Measurements from ENCODE around the gene SERGEF. TPM values are rescaled to one million over a fixed set of nuclear protein-coding genes. Genes with fewer than 3 reads are reported as not detected.
A peak's percentile ranks its signal among the peaks of the same experiment; 100 is the strongest.

Gene SERGEF
- total and polyA plus RNA-seq, 2 of the 4 experiments (the other 2 are of a cell fraction): 12.2 to 18.1 TPM

GRCh38 chr11:17986007-17986710 lies 26.7 kb downstream of the SERGEF start:
- ChIA-PET CTCF (interaction anchor here (0.5 to 2.9 kb wide), 4 partner anchors 13 to 780 kb away, joined by 3 to 15 read pairs (median 10); no protein-coding TSS in a partner anchor), POLR2A (ENCODE audit: unreplicated experiment) (no interaction called here)
- Histone ChIP-seq H3K27me3 (ENCODE audit: control insufficient read depth, insufficient read depth, low read length) (no peaks in the 10 kb centered on the region), H4K91ac (ENCODE audit: insufficient read depth, low read depth, low read length) (no peak overlapping the region), H3K23ac (ENCODE audit: low read depth, low read length) (no peak overlapping the region), H3K79me1 (ENCODE audit: low read depth in 1 of 2, low read length in 2 of 2) (no peaks in the 10 kb centered on the region), H3K9me1 (ENCODE audit: insufficient read depth, low read length) (no peaks in the 10 kb centered on the region; the same call in 1 of the 2 replicates), H3K4me3 (ENCODE audit: insufficient read depth, low read depth, low read length) (no peak overlapping the region), H2AK9ac (replicated peaks; ENCODE audit: low read depth, low read length, poor library complexity) (no peak overlapping the region), H3K9me3 (ENCODE audit: control insufficient read depth, insufficient read depth, low read length) (no peaks in the 10 kb centered on the region), H2BK120ac (ENCODE audit: low read depth, low read length) (no peak overlapping the region), H3K56ac (ENCODE audit: extremely low read depth, insufficient read depth, low read length) (no peak overlapping the region), H4K8ac (ENCODE audit: low read depth in 2 of 2, low read length in 2 of 2) (no peak overlapping the region), H3K36me3 (ENCODE audit: control insufficient read depth, insufficient read depth, low read length) (peaks cover 3% of the 10 kb centered on the region), H2BK15ac (ENCODE audit: low read depth, low read length) (no peak overlapping the region), H2BK20ac (ENCODE audit: low read depth, low read length) (no peak overlapping the region), H3K4ac (ENCODE audit: low read depth, low read length) (no peak overlapping the region), H2BK5ac (ENCODE audit: low read depth, low read length, poor library complexity, severe bottlenecking) (no peak overlapping the region), H3K18ac (ENCODE audit: low read depth, low read length) (no peak overlapping the region), H2AFZ (replicated peaks; ENCODE audit: low read length, poor library complexity) (no peak overlapping the region), H4K5ac (ENCODE audit: low read depth, low read length) (no peak overlapping the region), H2AK5ac (ENCODE audit: low read depth, low read length) (no peak overlapping the region), H3K4me2 (ENCODE audit: low read depth, low read length) (no peak overlapping the region), H3K14ac (replicated peaks; ENCODE audit: low read depth, low read length) (no peak overlapping the region), H3K27ac (ENCODE audit: insufficient read depth, low read length) (no peak overlapping the region), H3K4me1 (ENCODE audit: control insufficient read depth, insufficient read depth, low read length) (peaks cover 7% of the 10 kb centered on the region; the same call in 1 of the 2 replicates), H4K20me1 (ENCODE audit: insufficient read depth, low read length) (no peaks in the 10 kb centered on the region), H3K9ac (ENCODE audit: low read depth, low read length) (no peak overlapping the region)
- DNase-seq: peak; percentile 90
- TF ChIP-seq MAZ (IDR thresholded peaks at IDR 0.05; ENCODE audit: borderline replicate concordance, low read depth, low read length) (0 out of 2 replicates have a peak, but pooled peaks have one; percentile 16), FOS (IDR thresholded peaks at IDR 0.05; ENCODE audit: low read depth, low read length) (peak; percentile 44; the same call in 1 of the 2 replicates), SMC3 (IDR thresholded peaks at IDR 0.05; ENCODE audit: low read depth, low read length) (no peak), RAD21 (IDR thresholded peaks at IDR 0.05; ENCODE audit: low read length) (no peak)
- intact Hi-C loops (cut with micrococcal nuclease): no loop called here
- ATAC-seq (ENCODE audit: low read depth): peak; percentile 99
- dilution Hi-C loops (cut with HindIII; ENCODE audit: low sequenced_read_pairs, unreplicated experiment): loop anchor here (10.0 to 25.0 kb wide), 2 partner anchors 249 to 391 kb away; partner anchors contain the start of gene KCNC1
- WGBS, 2 experiments (ENCODE audit: extremely low coverage in 2 of 2, insufficient read length in 1 of 2): 0% methylated on average over 1 of the region's 7 CpGs; no CpG with 5 or more reads in 1 of the 2 experiments
- no TSS peak for BruUV-seq (replicated peaks)
- in situ Hi-C loops (cut with MboI; ENCODE audit: low sequenced_read_pairs): no loop called here

All from IMR-90 (cell line).